Measurements from ENCODE around the gene DTNBP1.

GRCh38 chr6:15709651-15710269 lies 46.9 kb upstream of the DTNBP1 start:
- TF ChIP-seq CTCF (conservative IDR thresholded peaks at IDR 0.05; ENCODE audit: low read depth, low read length) (no peak), RAD21 (IDR thresholded peaks at IDR 0.05; ENCODE audit: low read length) (no peak), POLR2A (IDR thresholded peaks at IDR 0.05; ENCODE audit: low read depth, low read length) (no peak), MAFK (IDR thresholded peaks at IDR 0.05; ENCODE audit: low read depth, low read length) (no peak), CEBPB (IDR thresholded peaks at IDR 0.05; ENCODE audit: low read depth, low read length) (no peak), MAZ (IDR thresholded peaks at IDR 0.05; ENCODE audit: borderline replicate concordance, low read depth, low read length) (no peak), SMC3 (IDR thresholded peaks at IDR 0.05; ENCODE audit: low read depth, low read length) (no peak), CHD1 (IDR thresholded peaks at IDR 0.05; ENCODE audit: low read depth, low read length) (no peak)
- TF ChIP-seq, protein P1, sequence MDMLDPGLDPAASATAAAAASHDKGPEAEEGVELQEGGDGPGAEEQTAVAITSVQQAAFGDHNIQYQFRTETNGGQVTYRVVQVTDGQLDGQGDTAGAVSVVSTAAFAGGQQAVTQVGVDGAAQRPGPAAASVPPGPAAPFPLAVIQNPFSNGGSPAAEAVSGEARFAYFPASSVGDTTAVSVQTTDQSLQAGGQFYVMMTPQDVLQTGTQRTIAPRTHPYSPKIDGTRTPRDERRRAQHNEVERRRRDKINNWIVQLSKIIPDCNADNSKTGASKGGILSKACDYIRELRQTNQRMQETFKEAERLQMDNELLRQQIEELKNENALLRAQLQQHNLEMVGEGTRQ (IDR thresholded peaks at IDR 0.05; ENCODE audit: low read depth, low read length), result no peak
